HCT116 (cell line): ENCODE data around the gene PNPLA5.

Source experiments
- CEBPB ChIP-seq: IDR thresholded peaks from 2 replicates; pipeline ENCODE4 v1.6.1; 2012; ENCODE audit warnings: low read depth
- POLR2A ChIP-seq: IDR thresholded peaks from 2 replicates; pipeline ENCODE4 v1.7.0; 2011; ENCODE audit warnings: borderline replicate concordance; ENCODE audit not compliant: insufficient read depth, insufficient read length; ENCODE audit errors: extremely low read depth
- TF ChIP-seq, protein P1 (sequence below), 3 experiments: fragments of 200-600 bp in 1 of 3; sonication (generic) in 1 of 3; IDR thresholded peaks in 2 of 3; conservative IDR thresholded peaks in 1 of 3; 2 replicates each; pipeline ENCODE4 v1.5.1; 2012 to 2017; ENCODE audit warnings: low read depth in 2 of 3, low read length in 2 of 3, antibody characterized with exemption in 1 of 3, borderline replicate concordance in 1 of 3, control low read depth in 1 of 3, mild to moderate bottlenecking in 1 of 3, mixed read lengths in 1 of 3, mixed run types in 1 of 3, moderate library complexity in 1 of 3; ENCODE audit not compliant: insufficient read depth in 1 of 3

- no peak for TF ChIP-seq CEBPB
- TF ChIP-seq, protein P1, sequence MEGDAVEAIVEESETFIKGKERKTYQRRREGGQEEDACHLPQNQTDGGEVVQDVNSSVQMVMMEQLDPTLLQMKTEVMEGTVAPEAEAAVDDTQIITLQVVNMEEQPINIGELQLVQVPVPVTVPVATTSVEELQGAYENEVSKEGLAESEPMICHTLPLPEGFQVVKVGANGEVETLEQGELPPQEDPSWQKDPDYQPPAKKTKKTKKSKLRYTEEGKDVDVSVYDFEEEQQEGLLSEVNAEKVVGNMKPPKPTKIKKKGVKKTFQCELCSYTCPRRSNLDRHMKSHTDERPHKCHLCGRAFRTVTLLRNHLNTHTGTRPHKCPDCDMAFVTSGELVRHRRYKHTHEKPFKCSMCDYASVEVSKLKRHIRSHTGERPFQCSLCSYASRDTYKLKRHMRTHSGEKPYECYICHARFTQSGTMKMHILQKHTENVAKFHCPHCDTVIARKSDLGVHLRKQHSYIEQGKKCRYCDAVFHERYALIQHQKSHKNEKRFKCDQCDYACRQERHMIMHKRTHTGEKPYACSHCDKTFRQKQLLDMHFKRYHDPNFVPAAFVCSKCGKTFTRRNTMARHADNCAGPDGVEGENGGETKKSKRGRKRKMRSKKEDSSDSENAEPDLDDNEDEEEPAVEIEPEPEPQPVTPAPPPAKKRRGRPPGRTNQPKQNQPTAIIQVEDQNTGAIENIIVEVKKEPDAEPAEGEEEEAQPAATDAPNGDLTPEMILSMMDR (IDR thresholded peaks at IDR 0.05 in 2 of 3, conservative IDR thresholded peaks at IDR 0.05 in 1 of 3; ENCODE audit: borderline replicate concordance in 1 of 3, insufficient read depth in 1 of 3, low read depth in 2 of 3, low read length in 2 of 3): no peak
- TF ChIP-seq POLR2A: no peak
Observed at GRCh38 chr22:43839781-43840180, 52.0 kb downstream of the PNPLA5 start.
